HG03039 (cell line): ENCODE results near the gene NCOR1.
A peak's percentile ranks its signal among the peaks of the same experiment; 100 is the strongest.
"Not testable (repeated sequence)": the region's sequence is repeated elsewhere in the genome, so short reads cannot be mapped to it uniquely, and the experiment has no call there.

Experiments
- ATAC-seq: cut with Tn5 transposase; IDR thresholded peaks from one replicate; pipeline ENCODE4 v1.9.1; 2021; ENCODE audit warnings: mild to moderate bottlenecking, moderate library complexity; ENCODE audit not compliant: unreplicated experiment

The NCOR1 gene

GRCh38 chr17:16215273-16215964 lies at the start of gene NCOR1:
Gene NCOR1 (minus strand): TSS chr17:16215534. CDS start chr17:16194569, 20,965 bp downstream.
- ATAC-seq, result peak; percentile 74

GRCh38 chr17:16262201-16262600 lies 46.9 kb upstream of the NCOR1 start:
- no peak for ATAC-seq

GRCh38 chr17:16261049-16261448 lies 45.7 kb upstream of the NCOR1 start:
- ATAC-seq, result no peak

- no peak for ATAC-seq
These were observed 44.6 kb upstream of the NCOR1 start for GRCh38 chr17:16259926-16260325.

GRCh38 chr17:16258901-16259300 lies 43.6 kb upstream of the NCOR1 start:
- ATAC-seq, result no peak

GRCh38 chr17:16255481-16255921 lies 40.2 kb upstream of the NCOR1 start:
- no peak for ATAC-seq

GRCh38 chr17:16254773-16255400 lies 39.6 kb upstream of the NCOR1 start:
- ATAC-seq, result no peak

- no peak for ATAC-seq
These were observed 36.2 kb upstream of the NCOR1 start for GRCh38 chr17:16251556-16251955.

- no peak for ATAC-seq
These were observed 35.7 kb upstream of the NCOR1 start for GRCh38 chr17:16251043-16251442.

GRCh38 chr17:16250635-16251034 lies 35.3 kb upstream of the NCOR1 start:
- ATAC-seq, result no peak

- ATAC-seq, result no peak
These were observed 32.3 kb upstream of the NCOR1 start for GRCh38 chr17:16247586-16247984.

GRCh38 chr17:16243801-16244567 lies 28.6 kb upstream of the NCOR1 start:
- ATAC-seq, result no peak

GRCh38 chr17:16243385-16243784 lies 28.1 kb upstream of the NCOR1 start:
- ATAC-seq, result no peak

- ATAC-seq, result no peak
These were observed 26.6 kb upstream of the NCOR1 start for GRCh38 chr17:16241906-16242399.

- ATAC-seq, result no peak
These were observed 24.6 kb upstream of the NCOR1 start for GRCh38 chr17:16239931-16240330.

GRCh38 chr17:16232391-16232790 lies 17.1 kb upstream of the NCOR1 start:
- ATAC-seq, result no peak

GRCh38 chr17:16229912-16230561 lies 14.7 kb upstream of the NCOR1 start:
- ATAC-seq, result not testable (repeated sequence)

- ATAC-seq, result no peak
These were observed 7.1 kb upstream of the NCOR1 start for GRCh38 chr17:16222406-16222805.

- no peak for ATAC-seq
These were observed 1.8 kb upstream of the NCOR1 start, which contains the start of gene PIGL for GRCh38 chr17:16217002-16217635. Gene PIGL (plus strand): TSS chr17:16217210. CDS start chr17:16217227, 17 bp downstream.

GRCh38 chr17:16216341-16217001 lies 1.1 kb upstream of the NCOR1 start:
- ATAC-seq, result not testable (repeated sequence)
